Activated T-cell treated with anti-CD3 and anti-CD28 coated beads, Interleukin-2, amount 50 U/mL, for 1 hour (primary cell): Measurements from ENCODE around the gene CYP4F11.
"Not testable (repeated sequence)": the region's sequence is repeated elsewhere in the genome, so short reads cannot be mapped to it uniquely, and the experiment has no call there.

Source experiments
- DNase-seq: peaks from one replicate; pipeline ENCODE4 v3.0.0-alpha.2; 2020

The CYP4F11 gene, protein sequence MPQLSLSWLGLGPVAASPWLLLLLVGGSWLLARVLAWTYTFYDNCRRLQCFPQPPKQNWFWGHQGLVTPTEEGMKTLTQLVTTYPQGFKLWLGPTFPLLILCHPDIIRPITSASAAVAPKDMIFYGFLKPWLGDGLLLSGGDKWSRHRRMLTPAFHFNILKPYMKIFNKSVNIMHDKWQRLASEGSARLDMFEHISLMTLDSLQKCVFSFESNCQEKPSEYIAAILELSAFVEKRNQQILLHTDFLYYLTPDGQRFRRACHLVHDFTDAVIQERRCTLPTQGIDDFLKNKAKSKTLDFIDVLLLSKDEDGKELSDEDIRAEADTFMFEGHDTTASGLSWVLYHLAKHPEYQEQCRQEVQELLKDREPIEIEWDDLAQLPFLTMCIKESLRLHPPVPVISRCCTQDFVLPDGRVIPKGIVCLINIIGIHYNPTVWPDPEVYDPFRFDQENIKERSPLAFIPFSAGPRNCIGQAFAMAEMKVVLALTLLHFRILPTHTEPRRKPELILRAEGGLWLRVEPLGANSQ

GRCh38 chr19:15934332-15935078, at the start of gene CYP4F11:
Gene CYP4F11 (minus strand): TSS chr19:15934529. CDS start chr19:15934408, 121 bp downstream.
- no peak for DNase-seq

GRCh38 chr19:15979293-15979692, 45.0 kb upstream of the CYP4F11 start:
- no peak for DNase-seq

- no peak for DNase-seq
Observed at GRCh38 chr19:15977690-15978089, 43.4 kb upstream of the CYP4F11 start.

DNA sequence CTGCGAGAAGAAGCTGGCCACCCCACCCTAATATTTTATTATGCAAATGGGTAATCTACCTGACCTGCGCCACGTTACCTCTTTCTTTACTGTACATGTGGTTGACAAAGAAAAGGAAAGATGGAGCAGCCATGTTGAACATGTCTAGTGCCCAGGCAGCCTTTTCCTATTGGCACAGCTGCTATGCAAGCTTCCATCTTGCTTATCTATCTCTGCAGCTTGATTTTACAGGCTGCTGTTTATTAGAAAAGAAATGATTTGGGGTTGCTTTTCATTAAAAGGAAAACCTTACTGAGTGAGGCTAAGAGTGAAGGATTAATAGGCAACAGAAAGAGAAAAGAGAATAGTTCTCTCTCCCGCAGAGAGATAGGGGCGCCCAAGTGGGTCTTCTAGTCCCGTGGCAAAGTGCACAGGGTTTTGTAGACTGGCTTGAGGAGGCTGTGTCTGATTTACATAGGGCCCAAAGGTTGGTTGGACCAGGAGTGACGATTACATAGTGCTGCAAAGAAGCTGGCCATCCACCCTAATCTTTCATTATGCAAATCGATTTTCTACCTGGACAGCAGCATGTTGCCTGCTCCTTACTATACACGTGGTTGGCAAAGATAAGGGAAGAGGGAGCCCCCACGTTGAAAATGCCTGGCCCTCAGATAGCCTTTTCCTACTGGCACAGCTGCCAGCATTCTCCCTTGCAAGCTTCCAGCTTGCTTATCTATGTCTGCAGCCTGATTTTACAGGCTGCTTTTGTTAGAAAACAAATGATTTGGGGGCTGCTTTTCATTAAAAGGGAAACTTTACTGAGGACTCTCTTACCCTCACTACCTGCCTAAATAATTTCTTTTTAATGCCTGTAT, 42.7 kb upstream of the CYP4F11 start:
- no peak for DNase-seq

DNA sequence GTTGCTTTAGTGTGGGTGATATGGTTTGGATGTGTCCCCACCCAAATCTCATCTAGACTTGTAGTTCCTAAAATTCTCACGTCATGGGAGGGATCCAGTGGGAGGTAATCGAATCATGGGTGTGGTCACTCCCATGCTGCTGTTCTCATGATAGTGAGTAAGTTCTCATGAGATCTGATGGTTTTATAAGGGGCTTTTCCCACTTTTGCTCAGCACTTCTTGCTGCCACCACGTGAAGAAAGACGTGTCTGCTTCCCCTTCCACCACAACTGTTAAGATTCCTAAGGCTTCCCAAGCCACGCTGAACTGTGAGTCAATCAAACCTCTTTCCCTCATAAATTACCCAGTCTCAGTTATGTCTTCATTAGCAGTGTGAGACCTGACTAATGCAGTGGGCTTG, 40.5 kb upstream of the CYP4F11 start:
- no peak for DNase-seq

DNA sequence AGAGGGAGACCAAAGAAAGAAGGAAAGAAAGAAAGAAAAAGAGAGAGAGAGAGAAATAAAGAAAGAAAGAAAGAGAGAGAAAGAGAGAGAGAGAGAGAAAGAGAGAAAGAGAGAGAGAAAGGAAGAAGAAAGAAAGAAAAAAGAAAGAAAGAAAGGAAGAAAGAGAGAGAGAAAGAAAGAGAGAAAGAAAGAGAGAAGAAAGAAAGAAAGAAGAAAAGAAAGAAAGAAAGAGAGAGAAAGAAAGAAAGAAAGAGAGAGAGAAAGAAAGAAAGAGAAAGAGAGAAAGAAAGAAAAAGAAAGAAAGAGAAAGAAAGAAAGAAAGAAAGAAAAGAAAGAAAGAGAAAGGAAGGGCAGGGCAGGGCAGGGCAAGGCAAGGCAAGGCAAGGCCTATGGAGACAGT, 37.7 kb upstream of the CYP4F11 start:
- not testable (repeated sequence) for DNase-seq

DNA sequence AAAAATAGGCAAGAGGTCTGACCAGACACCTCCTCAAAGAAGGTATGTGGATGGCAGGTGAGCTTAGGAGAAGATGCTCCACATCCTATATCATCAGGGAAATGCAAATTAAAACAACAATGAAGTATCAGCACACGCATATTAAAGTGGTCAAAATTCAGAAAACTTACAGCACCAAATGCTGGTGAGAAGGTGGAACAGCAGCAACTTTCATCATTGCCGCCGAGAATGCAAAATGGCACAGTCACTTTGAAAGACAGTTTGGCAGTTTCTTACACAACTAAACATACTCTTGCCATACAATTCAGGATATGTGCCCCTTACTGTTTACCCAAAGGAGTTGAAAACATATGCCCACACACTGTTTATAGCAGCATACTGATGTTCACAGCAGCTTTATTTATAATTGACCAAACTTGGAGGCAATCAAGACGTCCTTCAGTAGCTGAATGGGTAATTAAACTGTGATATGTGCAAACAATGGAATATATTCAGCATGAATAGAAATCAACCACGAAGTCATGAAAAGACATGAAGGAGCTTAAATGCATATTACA, 37.0 kb upstream of the CYP4F11 start:
- no peak for DNase-seq

GRCh38 chr19:15964231-15964630, 29.9 kb upstream of the CYP4F11 start:
- DNase-seq: no peak

DNA sequence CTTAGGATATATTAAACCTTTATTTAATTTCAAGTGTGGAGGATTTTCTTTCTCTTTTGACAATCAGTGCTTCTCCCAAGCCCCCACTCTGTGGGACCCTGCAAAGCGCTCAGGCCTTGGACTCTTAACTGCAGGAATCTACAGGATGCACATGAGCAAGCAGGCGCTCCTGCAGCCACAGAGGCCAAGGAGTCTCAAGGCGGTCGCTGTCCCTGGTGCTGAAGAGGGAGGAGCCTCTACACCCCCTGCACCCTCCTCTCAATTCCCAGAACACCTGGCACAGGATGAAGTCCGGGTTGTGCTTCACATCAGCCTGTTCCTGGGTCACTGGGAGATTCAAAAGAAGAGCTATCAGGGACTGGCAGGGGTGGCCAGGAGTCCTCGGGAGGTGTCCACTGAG, 28.0 kb upstream of the CYP4F11 start:
- DNase-seq: no peak

GRCh38 chr19:15954820-15955219, 20.5 kb upstream of the CYP4F11 start:
- no peak for DNase-seq

- no peak for DNase-seq
Observed at GRCh38 chr19:15948223-15949058, 14.1 kb upstream of the CYP4F11 start, which contains the start of gene OR10H4. Gene OR10H4 (plus strand): TSS chr19:15949008. CDS start chr19:15949008, 0 bp downstream.

DNA sequence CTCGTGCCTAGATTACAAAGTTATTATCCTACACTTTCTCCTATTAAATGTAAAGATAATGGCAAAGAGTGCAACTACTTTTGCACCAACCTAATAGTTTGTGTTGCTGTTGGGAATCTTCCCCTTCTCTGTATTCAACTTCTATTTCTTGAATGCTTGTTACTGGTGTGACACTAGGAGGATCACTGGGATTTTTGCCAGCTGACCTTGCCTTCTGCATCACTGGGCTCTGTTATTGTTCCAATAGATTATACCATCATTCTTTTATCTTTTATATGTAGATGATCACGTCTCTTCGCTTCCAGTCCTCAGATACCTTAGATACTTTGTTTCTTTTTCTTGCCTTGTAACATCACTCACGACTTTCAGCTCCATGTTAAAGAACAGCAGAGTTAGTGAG, 11.0 kb upstream of the CYP4F11 start:
- no peak for DNase-seq

DNA sequence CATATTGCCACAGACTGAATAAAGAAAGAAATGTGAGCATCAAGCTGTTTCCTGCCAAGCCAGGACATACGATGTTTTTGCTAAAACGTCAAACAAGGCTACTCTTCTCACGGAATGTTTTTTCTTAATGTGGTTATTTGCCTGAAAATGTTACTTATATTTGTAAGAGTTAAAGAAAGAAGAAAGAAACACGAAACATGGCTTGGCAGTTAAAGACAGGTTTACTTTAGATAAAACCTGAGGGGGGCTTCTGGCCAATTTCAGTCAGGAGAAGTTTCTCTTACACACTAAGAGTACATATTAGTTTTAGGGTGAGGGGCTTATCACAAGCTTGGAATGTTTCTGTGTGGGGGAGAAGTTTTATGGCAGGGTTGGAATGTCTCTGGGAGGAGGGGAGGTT, 10.1 kb upstream of the CYP4F11 start:
- DNase-seq: no peak

DNA sequence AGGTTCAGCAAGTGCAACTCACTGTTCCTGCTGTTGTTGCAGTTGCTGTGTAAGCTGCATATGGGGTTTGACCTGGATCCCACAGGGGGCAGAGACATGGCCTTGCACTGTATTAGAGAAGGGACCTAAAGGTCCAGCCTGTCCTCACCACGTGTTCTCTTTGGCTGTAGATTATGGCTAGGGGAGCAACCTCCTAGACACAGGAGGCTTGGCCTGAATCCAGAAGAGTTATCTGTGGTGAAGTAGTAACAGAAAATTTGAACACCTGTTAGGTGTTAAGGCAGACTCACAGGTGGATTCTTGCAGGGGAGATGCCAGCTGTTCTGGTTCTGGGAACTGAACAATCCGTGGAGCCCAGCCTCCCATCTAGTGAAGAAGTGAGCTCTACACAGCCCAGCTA, 3.4 kb upstream of the CYP4F11 start:
- DNase-seq: no peak

GRCh38 chr19:15936950-15937349, 2.6 kb upstream of the CYP4F11 start:
- DNase-seq: no peak

DNA sequence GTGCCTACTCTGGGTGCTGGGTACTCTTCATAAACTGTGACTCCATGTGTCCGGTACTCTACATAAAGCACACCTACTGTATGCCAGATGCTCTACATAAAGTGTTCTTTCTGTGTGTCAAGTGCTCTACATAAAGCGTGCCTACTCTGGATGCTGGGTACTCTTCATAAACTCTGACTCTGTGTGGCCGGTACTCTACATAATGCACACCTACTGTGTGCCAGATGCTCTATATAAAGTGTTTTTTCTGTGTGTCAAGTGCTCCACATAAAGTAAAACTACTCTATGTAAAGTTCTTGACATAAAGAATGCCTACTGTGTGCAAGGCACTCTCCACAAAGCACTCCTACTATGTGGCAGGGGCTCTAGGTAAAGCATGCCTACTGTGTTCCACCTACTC, 1.8 kb upstream of the CYP4F11 start:
- DNase-seq: no peak

DNA sequence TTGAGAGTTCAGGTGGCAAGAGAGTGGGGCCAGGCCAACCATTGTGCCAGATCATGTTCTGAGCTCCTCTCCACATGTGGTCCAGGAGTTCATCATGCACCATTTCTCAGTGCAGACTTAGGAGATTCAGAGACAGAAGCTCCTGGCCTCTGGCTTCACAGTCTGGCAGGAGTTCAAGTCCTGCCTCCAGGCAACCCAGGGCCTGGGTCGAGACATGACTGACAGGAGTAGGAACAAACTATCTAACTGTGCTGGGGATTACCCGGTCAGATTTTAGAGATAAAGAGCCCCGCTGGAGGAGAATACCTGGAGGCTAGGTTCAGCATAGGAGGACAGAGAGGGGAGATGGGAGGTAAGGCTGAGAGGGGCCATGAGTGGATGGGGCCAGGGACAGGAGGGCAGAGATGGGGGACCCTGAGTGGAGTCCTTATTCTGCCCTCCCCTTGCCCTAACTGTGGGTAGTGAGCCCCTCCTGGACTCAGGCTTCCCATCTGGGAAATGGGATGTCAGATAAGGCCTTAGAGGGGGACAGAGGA, 906 bp upstream of the CYP4F11 start:
- no peak for DNase-seq

DNA sequence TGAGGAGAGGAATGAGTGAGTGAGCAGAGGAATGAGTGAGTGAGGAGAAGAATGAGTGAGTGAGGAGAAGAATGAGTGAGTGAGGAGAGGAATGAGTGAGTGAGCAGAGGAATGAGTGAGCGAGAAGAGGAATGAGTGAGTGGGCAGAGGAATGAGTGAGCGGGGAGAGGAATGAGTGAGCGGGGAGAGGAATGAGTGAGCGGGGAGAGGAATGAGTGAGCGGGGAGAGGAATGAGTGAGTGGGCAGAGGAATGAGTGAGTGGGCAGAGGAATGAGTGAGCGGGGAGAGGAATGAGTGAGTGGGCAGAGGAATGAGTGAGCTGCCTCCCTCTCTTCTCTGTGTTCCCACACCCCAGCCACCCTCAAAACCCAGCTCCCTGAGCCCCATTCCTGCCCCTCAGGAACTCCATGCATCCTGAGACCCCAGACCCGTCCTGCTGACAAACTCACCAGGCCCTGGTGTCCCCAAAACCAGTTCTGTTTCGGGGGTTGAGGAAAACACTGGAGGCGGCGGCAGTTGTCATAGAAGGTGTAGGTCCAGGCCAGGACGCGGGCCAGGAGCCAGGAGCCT, 483 bp downstream of the CYP4F11 start:
- DNase-seq: not testable (repeated sequence)

DNA sequence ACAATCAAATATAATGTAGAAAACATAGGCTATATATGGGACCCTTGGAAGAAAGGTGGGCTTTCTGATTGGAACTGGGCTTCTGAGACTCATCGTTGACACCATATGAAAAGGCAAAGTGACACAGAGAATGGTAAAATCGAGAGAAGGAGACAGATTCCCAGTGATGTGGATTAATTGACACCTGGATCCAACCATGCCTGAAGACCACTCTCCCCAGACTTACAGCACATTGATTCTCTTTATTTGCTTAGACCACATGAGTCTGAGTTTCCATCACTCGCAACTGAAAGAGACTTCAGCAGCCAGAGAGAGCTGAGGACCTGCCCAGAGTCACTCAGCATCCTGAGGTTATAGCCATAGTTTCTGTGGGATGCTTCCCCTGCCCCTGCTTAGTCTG, 6.0 kb downstream of the CYP4F11 start:
- DNase-seq: no peak

GRCh38 chr19:15926484-15926883, 7.8 kb downstream of the CYP4F11 start:
- no peak for DNase-seq

- DNase-seq: no peak
Observed at GRCh38 chr19:15923702-15924101, 10.6 kb downstream of the CYP4F11 start.
